NCI-H82 treated with DMSO at 0.1 percent for 48 hours (cell line): ENCODE results near the gene CAST.
"Not testable (repeated sequence)": the region's sequence is repeated elsewhere in the genome, so short reads cannot be mapped to it uniquely, and the experiment has no call there.

Source experiments
- DNase-seq: peaks from one replicate; lab custom pipeline; 2025; ENCODE audit not compliant: unreplicated experiment; lab: John Stamatoyannopoulos, UW

The CAST gene

GRCh38 chr5:96743805-96744204, 81.6 kb downstream of the CAST start:
- no peak for DNase-seq

DNA sequence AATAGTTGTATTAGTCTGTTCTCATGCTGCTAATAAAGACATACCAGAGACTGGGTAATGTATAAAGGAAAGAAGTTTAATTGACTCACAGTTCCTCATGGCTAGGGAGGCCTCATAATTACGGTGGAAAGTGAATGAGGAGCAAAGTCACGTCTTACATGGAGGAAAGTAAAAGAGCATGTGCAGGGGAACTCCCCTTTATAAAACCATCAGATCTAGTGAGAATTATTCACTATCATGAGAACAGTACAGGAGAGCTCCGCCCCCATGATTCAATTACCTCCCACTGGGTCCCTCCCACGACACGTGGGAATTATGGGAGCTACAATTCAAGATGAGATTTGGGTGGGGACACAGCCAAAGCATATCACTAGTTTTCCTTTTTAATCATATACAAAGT, 82.0 kb downstream of the CAST start:
- not testable (repeated sequence) for DNase-seq

GRCh38 chr5:96745025-96745424, 82.8 kb downstream of the CAST start:
- no peak for DNase-seq

GRCh38 chr5:96745844-96746531, 83.8 kb downstream of the CAST start:
- DNase-seq, result no peak

DNA sequence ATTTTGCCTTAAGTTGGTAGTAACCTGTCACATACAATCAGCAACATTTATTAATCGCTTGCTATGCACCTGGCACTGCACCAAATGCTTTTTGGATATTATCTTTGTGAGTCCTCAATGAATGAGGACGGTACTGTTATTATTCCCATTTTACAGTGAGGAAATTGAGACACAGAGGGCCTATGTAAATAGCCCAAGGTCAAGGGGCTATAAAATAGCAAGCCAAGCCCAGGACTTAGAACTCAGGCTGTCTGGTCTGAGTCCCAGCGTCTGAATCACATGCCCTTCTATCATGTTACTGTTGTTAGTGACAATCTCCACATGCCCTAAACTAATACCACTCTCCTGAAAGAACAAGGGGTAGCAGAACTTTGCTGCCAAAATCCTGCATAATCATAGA, 85.5 kb downstream of the CAST start:
- no peak for DNase-seq

- no peak for DNase-seq
Measured at GRCh38 chr5:96750110-96750822, 88.1 kb downstream of the CAST start.

DNA sequence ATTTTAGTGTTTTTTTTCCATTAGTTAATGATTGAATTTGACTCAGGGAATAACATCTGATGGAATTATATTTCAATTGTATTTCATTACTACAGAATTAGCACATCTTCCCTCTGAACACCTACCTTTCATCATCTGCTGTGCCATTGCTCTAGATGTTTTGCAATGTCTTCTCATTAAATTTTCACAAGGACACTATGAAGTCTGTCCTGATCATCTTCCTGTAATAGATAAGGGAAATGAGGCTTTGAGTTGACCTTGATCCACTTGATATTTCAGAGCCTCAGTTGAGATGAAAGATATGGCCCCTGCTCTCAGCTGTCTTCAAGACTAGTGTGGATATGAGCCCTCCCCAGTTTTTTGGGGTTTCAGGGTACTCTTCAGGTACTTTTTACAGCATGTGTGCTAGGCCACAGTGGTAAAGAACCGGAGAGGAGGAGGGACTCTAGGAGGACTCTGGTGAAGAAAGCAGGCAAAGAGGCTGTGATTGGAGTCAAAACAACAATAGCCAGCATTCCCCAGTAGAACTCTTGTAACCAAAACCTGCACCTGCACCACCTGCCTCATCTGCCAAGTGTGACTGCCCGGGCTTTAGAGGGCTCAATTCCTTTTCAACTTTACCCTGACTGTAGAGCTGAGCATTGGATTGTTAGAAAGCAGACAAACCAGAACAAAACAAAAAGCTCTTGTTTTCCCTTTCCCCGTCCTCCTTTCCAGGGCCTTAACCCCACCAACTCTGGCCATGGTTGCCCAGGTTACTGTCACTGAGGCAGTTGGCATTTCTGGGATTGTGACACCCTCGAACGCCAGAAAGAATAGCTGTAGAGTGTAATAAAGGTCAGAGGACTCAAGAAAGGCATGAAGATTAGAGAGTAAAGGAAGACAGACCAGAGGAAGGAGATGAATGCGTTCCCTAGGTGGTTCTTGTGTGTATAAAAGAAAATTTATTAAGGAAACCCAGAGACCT, 89.3 kb downstream of the CAST start:
- no peak for DNase-seq

- peak; percentile 24 for DNase-seq
Measured at GRCh38 chr5:96752341-96753016, 90.3 kb downstream of the CAST start.

DNA sequence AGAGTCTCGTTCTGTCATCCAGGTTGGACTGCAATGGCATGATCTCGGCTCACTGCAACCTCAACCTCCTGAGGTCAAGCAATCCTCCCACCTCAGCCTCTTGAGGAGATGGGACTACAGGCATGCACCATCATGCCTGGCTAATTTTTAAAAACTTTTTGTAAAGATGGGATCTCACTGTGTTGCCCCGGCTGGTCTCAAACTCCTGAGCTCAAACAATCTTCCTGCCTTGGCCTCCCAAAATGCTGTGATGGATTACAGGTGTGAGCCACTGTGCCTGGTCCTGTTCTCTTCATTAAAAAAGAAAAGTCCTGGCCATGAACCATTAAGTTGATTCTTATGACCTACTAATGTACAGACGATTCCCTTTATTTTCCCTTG, 90.8 kb downstream of the CAST start:
- DNase-seq, result no peak

DNA sequence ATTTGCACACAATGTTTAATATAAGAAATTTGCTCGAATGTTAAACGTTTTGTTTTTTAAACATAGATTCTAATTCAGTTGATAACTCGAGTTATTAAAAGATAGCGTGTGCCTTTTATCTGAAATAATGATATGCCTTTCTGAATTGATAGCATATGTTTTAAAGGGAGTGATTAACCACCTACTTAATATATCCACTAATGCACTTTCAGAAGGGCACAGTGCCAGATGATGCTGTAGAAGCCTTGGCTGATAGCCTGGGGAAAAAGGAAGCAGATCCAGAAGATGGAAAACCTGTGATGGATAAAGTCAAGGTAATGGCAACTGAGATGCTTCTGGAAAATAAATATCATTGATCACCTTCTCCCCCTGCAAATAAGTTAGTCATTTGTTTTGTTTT, 91.7 kb downstream of the CAST start:
- no peak for DNase-seq

GRCh38 chr5:96755851-96756250, 93.7 kb downstream of the CAST start:
- no peak for DNase-seq

DNA sequence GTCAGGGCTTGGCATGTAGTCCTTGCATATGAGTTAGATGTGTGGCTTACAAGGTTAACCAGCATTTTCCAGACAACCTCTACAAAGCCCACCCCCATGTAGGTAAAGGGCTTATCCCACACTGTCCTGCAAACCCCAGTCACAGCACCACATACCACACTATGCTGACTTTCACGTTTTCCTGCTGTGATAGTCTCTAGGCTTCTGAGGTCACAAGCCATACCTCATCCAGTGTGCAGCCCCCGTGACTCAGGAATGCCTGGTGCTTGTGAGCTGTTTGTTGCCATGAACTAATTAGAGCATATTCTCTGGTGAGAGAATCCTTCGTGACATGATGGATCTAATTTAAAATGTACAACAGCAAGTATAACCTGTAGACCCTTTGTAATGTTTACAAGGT, 94.8 kb downstream of the CAST start:
- DNase-seq, result no peak

- no peak for DNase-seq
Measured at GRCh38 chr5:96758621-96759020, 96.4 kb downstream of the CAST start.

DNA sequence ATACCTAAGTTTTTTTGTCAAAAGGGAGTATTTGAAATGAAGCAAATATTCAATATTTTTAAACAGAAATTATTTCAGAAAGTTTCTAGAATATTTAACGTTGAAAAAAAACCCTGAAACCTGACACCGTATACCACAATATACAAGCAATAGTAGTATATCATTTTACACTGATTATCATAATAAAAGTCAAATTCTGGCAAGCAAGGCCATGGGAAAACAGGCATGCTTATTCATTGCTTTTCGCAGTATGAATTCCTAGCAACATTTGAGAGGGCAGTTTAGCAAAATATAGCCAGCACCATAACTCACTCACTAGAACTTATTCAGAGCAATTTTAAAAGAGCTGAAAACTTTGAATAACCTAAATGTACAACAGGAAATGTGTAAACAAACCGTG, 99.4 kb downstream of the CAST start:
- no peak for DNase-seq

DNA sequence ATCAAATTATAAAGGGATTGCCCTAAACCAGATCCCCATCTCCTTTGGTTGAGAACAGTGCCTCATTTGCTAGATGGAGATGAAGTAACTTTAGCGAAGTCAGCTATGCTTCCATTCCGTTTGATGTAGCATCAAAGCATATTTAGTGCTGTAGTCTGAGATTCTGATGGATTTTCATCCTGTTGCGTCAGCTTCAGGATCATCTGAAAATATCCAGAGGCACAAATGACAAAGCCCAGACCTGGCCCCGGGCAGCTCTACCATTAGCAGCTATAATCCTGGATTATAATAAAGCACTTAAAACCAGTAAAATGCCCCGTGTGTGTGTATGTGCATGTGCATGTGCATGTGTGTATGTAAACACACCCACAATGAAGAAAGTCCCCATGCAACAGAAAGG, 100.8 kb downstream of the CAST start:
- DNase-seq, result peak; percentile 29

- no peak for DNase-seq
Measured at GRCh38 chr5:96765043-96765442, 102.9 kb downstream of the CAST start.

DNA sequence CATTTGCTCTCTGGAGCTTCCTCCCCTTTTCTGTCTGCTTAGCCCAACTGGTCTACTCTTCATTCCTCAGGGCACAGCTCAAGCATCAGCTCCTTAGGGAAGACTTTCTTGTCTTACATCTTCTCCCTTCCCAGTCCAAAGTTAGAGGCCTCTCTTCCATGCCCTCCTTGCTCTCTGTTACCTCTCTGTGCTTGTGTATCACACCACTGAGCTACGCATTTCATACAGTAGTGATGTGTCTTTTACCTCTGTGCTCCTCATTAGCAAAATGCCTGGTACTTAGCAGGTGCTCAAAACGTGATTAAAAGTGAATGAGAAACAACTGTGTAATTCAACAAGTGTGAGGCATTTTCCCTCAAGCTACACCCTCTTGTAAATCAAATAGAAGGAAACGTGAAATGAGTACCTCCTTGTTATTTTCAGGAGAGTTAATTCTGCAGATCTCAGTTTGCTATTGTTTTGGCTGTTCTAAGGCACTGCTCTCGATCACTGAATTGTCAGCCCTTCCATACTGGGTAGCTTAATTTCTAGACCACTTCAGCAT, 106.6 kb downstream of the CAST start:
- DNase-seq, result no peak

DNA sequence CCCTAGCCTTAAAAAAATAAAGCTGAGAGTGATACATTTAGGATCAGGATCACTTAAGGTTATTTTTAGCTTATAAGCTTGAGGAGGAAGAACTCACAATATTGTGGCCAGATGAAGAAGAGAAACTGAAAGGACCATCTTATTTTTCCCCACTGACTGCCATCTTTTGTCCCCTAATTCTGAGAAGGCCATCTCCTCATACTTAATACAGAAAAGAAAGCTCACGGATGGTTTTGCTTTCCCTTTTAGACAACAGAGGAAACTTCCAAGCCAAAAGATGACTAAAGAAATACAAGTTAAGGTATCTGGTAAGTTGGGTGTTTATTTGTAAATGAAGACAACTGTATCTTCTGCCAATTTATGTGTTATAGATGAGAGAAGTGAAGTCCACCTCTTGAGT, 109.2 kb downstream of the CAST start:
- DNase-seq, result no peak

DNA sequence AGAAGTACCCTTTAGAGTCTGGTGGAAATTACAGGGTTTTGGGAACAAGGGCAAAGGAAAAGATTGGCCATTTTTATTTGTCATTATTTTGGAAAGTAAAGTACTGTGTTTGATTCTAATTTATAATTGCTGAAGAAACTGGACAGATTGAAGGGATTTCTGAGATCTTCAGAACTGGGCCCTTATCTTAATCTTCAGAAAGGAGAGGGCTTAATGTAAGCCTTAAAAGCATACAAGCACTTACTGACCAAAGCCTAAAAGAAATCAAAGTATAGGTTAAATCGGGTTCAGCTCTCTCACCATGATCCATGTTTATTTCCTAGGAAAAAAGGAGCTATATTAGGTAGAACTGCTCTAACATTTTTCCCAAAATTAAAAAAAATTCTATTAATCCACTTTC, 109.9 kb downstream of the CAST start:
- peak; percentile 27 for DNase-seq

DNA sequence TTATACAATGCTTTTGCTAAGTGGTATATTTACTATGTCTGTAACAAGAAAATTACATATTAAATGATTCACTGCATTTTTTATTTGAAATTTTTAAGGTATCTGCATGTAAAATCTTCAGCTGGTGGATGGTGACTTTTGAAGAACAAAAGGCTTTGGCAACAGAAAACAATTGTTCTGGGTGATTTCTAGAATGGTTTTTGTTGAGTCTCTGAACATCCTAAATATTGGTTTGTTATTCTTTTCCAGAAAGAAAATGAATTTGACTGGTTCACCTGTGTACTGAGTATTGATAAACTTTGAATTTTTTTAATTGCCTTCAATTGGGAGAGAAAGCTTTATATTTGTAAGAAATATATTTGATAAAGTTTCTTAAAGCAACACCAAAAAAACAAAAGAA, 110.4 kb downstream of the CAST start:
- no peak for DNase-seq

DNA sequence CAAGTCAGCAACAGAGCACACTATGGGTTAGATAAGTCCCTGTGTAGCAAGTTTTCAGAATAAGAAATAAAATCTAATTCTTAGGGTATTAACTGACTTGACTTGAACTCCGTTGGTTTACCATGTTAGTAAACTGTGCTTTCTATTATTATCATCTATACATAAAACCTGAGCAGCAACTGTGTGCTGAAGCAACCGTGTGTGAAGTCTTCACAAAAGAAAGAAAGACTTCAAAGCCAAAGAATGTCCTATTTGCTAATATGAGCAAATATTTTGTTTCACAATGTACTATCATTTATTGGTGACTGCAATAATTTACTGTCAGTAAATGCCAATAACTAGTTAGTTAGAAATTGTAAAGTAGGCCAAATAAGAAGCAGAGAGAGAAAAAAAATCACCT, 112.9 kb downstream of the CAST start:
- DNase-seq, result no peak
